HG03460 (cell line): Measurements from ENCODE around the gene SPACA7.

Source experiments
- ATAC-seq: cut with Tn5 transposase; IDR thresholded peaks from one replicate; pipeline ENCODE4 v1.9.1; 2021; ENCODE audit not compliant: unreplicated experiment

SPACA7 gene

GRCh38 chr13:112376050-112376681, at the start of gene SPACA7:
SPACA7 (plus strand) TSS chr13:112376355; CDS start chr13:112376386, 31 bp downstream.
- ATAC-seq, result no peak

GRCh38 chr13:112326821-112327370, 49.3 kb upstream of the SPACA7 start:
- ATAC-seq, result no peak

GRCh38 chr13:112328936-112329335, 47.2 kb upstream of the SPACA7 start:
- ATAC-seq, result no peak

- no peak for ATAC-seq
Observed at GRCh38 chr13:112329376-112329775, 46.8 kb upstream of the SPACA7 start.

- no peak for ATAC-seq
Observed at GRCh38 chr13:112330066-112330465, 46.1 kb upstream of the SPACA7 start.

- ATAC-seq, result no peak
Observed at GRCh38 chr13:112330479-112331381, 45.4 kb upstream of the SPACA7 start.

- ATAC-seq, result no peak
Observed at GRCh38 chr13:112331675-112332074, 44.5 kb upstream of the SPACA7 start.

- no peak for ATAC-seq
Observed at GRCh38 chr13:112332727-112333126, 43.4 kb upstream of the SPACA7 start.

- ATAC-seq, result no peak
Observed at GRCh38 chr13:112333756-112334543, 42.2 kb upstream of the SPACA7 start.

- no peak for ATAC-seq
Observed at GRCh38 chr13:112335135-112335534, 41.0 kb upstream of the SPACA7 start.

GRCh38 chr13:112341446-112341845, 34.7 kb upstream of the SPACA7 start:
- no peak for ATAC-seq

GRCh38 chr13:112341976-112342735, 34.0 kb upstream of the SPACA7 start:
- ATAC-seq, result no peak

- no peak for ATAC-seq
Observed at GRCh38 chr13:112342841-112343361, 33.3 kb upstream of the SPACA7 start.

- ATAC-seq, result no peak
Observed at GRCh38 chr13:112343591-112343990, 32.6 kb upstream of the SPACA7 start.

- no peak for ATAC-seq
Observed at GRCh38 chr13:112345826-112346172, 30.4 kb upstream of the SPACA7 start.

- ATAC-seq, result no peak
Observed at GRCh38 chr13:112346173-112346898, 29.8 kb upstream of the SPACA7 start.

GRCh38 chr13:112346899-112347229, 29.3 kb upstream of the SPACA7 start:
- no peak for ATAC-seq

- ATAC-seq, result no peak
Observed at GRCh38 chr13:112347986-112348385, 28.2 kb upstream of the SPACA7 start.

- no peak for ATAC-seq
Observed at GRCh38 chr13:112348642-112349345, 27.4 kb upstream of the SPACA7 start.
